Suprapubic skin (tissue), 4 donors: ENCODE measurements around the gene TGFBR2.
"Not testable (repeated sequence)": the region's sequence is repeated elsewhere in the genome, so short reads cannot be mapped to it uniquely, and the experiment has no call there.

Experiments
- EP300 ChIP-seq: sonication (generic); formaldehyde crosslinking; IDR thresholded peaks from one replicate; pipeline ENCODE4 v1.6.1; 2017; ENCODE audit warnings: antibody characterized with exemption
- POLR2A ChIP-seq, 2 donors: fragments of 450-650 bp; IDR thresholded peaks; one replicate each; pipeline ENCODE4 v1.6.1; 2017; ENCODE audit warnings: antibody characterized with exemption in 2 of 2, mild to moderate bottlenecking in 2 of 2, moderate library complexity in 2 of 2
- POLR2AphosphoS5 ChIP-seq, 3 donors: sonication (generic); formaldehyde crosslinking; IDR thresholded peaks; one replicate each; pipeline ENCODE4 v1.6.1; 2017; ENCODE audit warnings: antibody characterized with exemption in 3 of 3
- TF ChIP-seq, protein P1 (sequence below), 2 donors: fragments of 200-600 bp in 1 of 2; fragments of 450-650 bp in 1 of 2; sonication (generic) in 1 of 2; IDR thresholded peaks; one replicate each; pipeline ENCODE4 v1.5.1; 2016 to 2019; ENCODE audit warnings: antibody characterized with exemption in 2 of 2, mild to moderate bottlenecking in 1 of 2, moderate library complexity in 1 of 2

- TF ChIP-seq, protein P1, sequence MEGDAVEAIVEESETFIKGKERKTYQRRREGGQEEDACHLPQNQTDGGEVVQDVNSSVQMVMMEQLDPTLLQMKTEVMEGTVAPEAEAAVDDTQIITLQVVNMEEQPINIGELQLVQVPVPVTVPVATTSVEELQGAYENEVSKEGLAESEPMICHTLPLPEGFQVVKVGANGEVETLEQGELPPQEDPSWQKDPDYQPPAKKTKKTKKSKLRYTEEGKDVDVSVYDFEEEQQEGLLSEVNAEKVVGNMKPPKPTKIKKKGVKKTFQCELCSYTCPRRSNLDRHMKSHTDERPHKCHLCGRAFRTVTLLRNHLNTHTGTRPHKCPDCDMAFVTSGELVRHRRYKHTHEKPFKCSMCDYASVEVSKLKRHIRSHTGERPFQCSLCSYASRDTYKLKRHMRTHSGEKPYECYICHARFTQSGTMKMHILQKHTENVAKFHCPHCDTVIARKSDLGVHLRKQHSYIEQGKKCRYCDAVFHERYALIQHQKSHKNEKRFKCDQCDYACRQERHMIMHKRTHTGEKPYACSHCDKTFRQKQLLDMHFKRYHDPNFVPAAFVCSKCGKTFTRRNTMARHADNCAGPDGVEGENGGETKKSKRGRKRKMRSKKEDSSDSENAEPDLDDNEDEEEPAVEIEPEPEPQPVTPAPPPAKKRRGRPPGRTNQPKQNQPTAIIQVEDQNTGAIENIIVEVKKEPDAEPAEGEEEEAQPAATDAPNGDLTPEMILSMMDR (IDR thresholded peaks at IDR 0.05) = not testable (repeated sequence)
- not testable (repeated sequence) for TF ChIP-seq POLR2A (IDR thresholded peaks at IDR 0.05); EP300; POLR2AphosphoS5 (IDR thresholded peaks at IDR 0.05)
Measured at GRCh38 chr3:30624480-30624879, 18.1 kb downstream of the TGFBR2 start.
